K562 (cell line): ENCODE measurements around the gene PDE12. TPM values are rescaled to one million over a fixed set of nuclear protein-coding genes. Genes with fewer than 3 reads are reported as not detected.
A peak's percentile ranks its signal among the peaks of the same experiment; 100 is the strongest.

Source experiments
- E2F8 ChIP-seq: fragments of 450-650 bp; IDR thresholded peaks from 2 replicates; pipeline ENCODE4 v1.7.1; 2018; ENCODE audit warnings: mild to moderate bottlenecking, low read depth; ENCODE audit not compliant: partially characterized antibody
- HLTF ChIP-seq: fragments of 450-650 bp; IDR thresholded peaks from 2 replicates; pipeline ENCODE4 v1.6.1; 2016
- MBD1 ChIP-seq: fragments of 250-450 bp; sonication (Bioruptor Pico); IDR thresholded peaks from 2 replicates; pipeline ENCODE4 v1.8.0; 2022; ENCODE audit warnings: inconsistent platforms
- NR0B1 ChIP-seq: fragments of 450-650 bp; IDR thresholded peaks from one replicate; pipeline ENCODE4 v1.6.1; 2018; ENCODE audit warnings: mild to moderate bottlenecking, moderate library complexity; ENCODE audit not compliant: partially characterized antibody
- PBX2 ChIP-seq, 2 experiments: IDR thresholded peaks in 1 of 2; conservative IDR thresholded peaks in 1 of 2; 2 replicates each; pipeline ENCODE4 v1.6.1; 2016; ENCODE audit warnings: low read depth in 2 of 2, mild to moderate bottlenecking in 1 of 2, missing compliant biosample characterization in 1 of 2, missing genetic modification characterization in 1 of 2, moderate library complexity in 1 of 2
- PHTF2 ChIP-seq: fragments of 250-450 bp; sonication (Bioruptor Pico); IDR thresholded peaks from 2 replicates; pipeline ENCODE4 v1.5.0; 2021; ENCODE audit warnings: mild to moderate bottlenecking
- POLR3A ChIP-seq: IDR thresholded peaks from 2 replicates; pipeline ENCODE4 v1.6.1; 2011; ENCODE audit warnings: borderline replicate concordance, mild to moderate bottlenecking, moderate library complexity; ENCODE audit not compliant: insufficient read length, insufficient read depth; ENCODE audit errors: extremely low read depth
- POLR3G ChIP-seq: IDR thresholded peaks from 2 replicates; pipeline ENCODE4 v1.6.1; 2011; ENCODE audit not compliant: insufficient read length, insufficient replicate concordance; ENCODE audit errors: extremely low read depth
- RAD51 ChIP-seq: fragments of 450-650 bp; IDR thresholded peaks from 2 replicates; pipeline ENCODE4 v1.7.1; 2016; ENCODE audit warnings: low read depth, mild to moderate bottlenecking, borderline replicate concordance
- RBM22 ChIP-seq: fragments of 200-400 bp; formaldehyde crosslinking; IDR thresholded peaks from 2 replicates; pipeline ENCODE4 v1.6.1; 2018; ENCODE audit warnings: low read length, low read depth; ENCODE audit not compliant: poor library complexity, severe bottlenecking
- SUPT5H ChIP-seq: fragments of 450-650 bp; IDR thresholded peaks from 2 replicates; pipeline ENCODE4 v1.6.1; 2016
- TCF15 ChIP-seq: fragments of 250-450 bp; sonication (Bioruptor Pico); IDR thresholded peaks from 2 replicates; pipeline ENCODE4 v1.8.0; 2022; ENCODE audit warnings: moderate library complexity, mild to moderate bottlenecking, inconsistent platforms
- TRIM28 ChIP-seq: fragments of 450-650 bp; IDR thresholded peaks from 2 replicates; pipeline ENCODE4 v1.6.1; 2017
- ZBED1 ChIP-seq: IDR thresholded peaks from 2 replicates; pipeline ENCODE4 v1.6.1; 2014
- ZNF511 ChIP-seq: sonication (generic); formaldehyde crosslinking; IDR thresholded peaks from 2 replicates; pipeline ENCODE4 v1.8.0; 2022; ENCODE audit warnings: mild to moderate bottlenecking, missing genetic modification reagents
- polyA plus RNA-seq, 8 experiments: library from polyadenylated mRNA; depleted of rRNA in 4 of 8; stranded (reverse) in 5 of 8; unstranded in 3 of 8; fragments of >200 nt; fragmentation: Nextera tagmentation in 2 of 8; fragmentation: Illumina TruSeq in 1 of 8; extraction: Ambion mirVana in 2 of 8; extraction: Trizol in 1 of 8; gene quantifications; 2 replicates each; pipeline versions ENCODE4 v1.2.1 to v1.2.3, GENCODE V29; 2011 to 2014; ENCODE audit warnings: inconsistent platforms in 1 of 8, missing spikeins in 1 of 8
- total RNA-seq, 7 experiments: library from RNA; depleted of rRNA in 6 of 7; stranded (reverse); fragments of >200 nt in 6 of 7; fragmentation: Illumina TruSeq in 2 of 7; extraction: Trizol in 2 of 7; gene quantifications; 2 replicates each; pipeline versions ENCODE4 v1.2.1 to v1.2.3, GENCODE V29; 2011 to 2021; ENCODE audit warnings: low replicate concordance in 1 of 7

PDE12 gene
- total and polyA plus RNA-seq, 9 of the 15 experiments (the other 6 are each of a cell fraction or from before 2014, with no cell fraction given) = 2.1 to 20.5 (median 10.0) TPM

GRCh38 chr3:57555738-57556458 is at the start of gene PDE12 (continued):
- TF ChIP-seq POLR3A (no peak), TCF15 (no peak), MBD1 (peak; percentile 97), PBX2 (CRISPR knock-in tag; IDR thresholded peaks at IDR 0.05; ENCODE audit: low read depth) (no peak), PBX2 (tag; conservative IDR thresholded peaks at IDR 0.05; ENCODE audit: low read depth) (no peak), E2F8 (peak; percentile 93), PHTF2 (no peak), POLR3G (no peak), ZBED1 (no peak), RBM22 (no peak), TRIM28 (peak; percentile 57; the same call in 1 of the 2 replicates), RAD51 (peak; percentile 94), NR0B1 (no peak), ZNF511 (CRISPR knock-in tag) (peak; percentile 78), HLTF (no peak), SUPT5H (peak; percentile 90)
